Measurements from ENCODE around the gene ELF2.
"Not testable (repeated sequence)": the region's sequence is repeated elsewhere in the genome, so short reads cannot be mapped to it uniquely, and the experiment has no call there.

Gene ELF2

GRCh38 chr4:139028191-139028661 lies 148.8 kb downstream of the ELF2 start:
- TF ChIP-seq CTCF (IDR thresholded peaks at IDR 0.05; ENCODE audit: low read depth, low read length, missing control alignments), result no peak
- H3K4me3 ChIP-seq (ENCODE audit: low read depth, low read length), result no peak overlapping the region
- in situ Hi-C loops (cut with HindIII; ENCODE audit: low sequenced_read_pairs), result no loop called here
- DNase-seq (ENCODE audit: low read depth), result no peak

- DNase-seq (ENCODE audit: low read depth), result no peak
- TF ChIP-seq CTCF (IDR thresholded peaks at IDR 0.05; ENCODE audit: low read depth, low read length, missing control alignments), result no peak
- no peak overlapping the region for H3K4me3 ChIP-seq (ENCODE audit: low read depth, low read length)
- in situ Hi-C loops (cut with HindIII; ENCODE audit: low sequenced_read_pairs), result no loop called here
These were observed 149.2 kb downstream of the ELF2 start for GRCh38 chr4:139027776-139028175.

- in situ Hi-C loops (cut with HindIII; ENCODE audit: low sequenced_read_pairs), result no loop called here
- no peak for TF ChIP-seq CTCF (IDR thresholded peaks at IDR 0.05; ENCODE audit: low read depth, low read length, missing control alignments)
- DNase-seq (ENCODE audit: low read depth), result no peak
- no peak overlapping the region for H3K4me3 ChIP-seq (ENCODE audit: low read depth, low read length)
These were observed 151.2 kb downstream of the ELF2 start for GRCh38 chr4:139025841-139026240.

- H3K4me3 ChIP-seq (ENCODE audit: low read depth, low read length), result no peak overlapping the region
- in situ Hi-C loops (cut with HindIII; ENCODE audit: low sequenced_read_pairs), result no loop called here
- no peak for TF ChIP-seq CTCF (IDR thresholded peaks at IDR 0.05; ENCODE audit: low read depth, low read length, missing control alignments)
- no peak for DNase-seq (ENCODE audit: low read depth)
These were observed 152.3 kb downstream of the ELF2 start for GRCh38 chr4:139024686-139025085.

- no peak overlapping the region for H3K4me3 ChIP-seq (ENCODE audit: low read depth, low read length)
- in situ Hi-C loops (cut with HindIII; ENCODE audit: low sequenced_read_pairs), result no loop called here
- no peak for TF ChIP-seq CTCF (IDR thresholded peaks at IDR 0.05; ENCODE audit: low read depth, low read length, missing control alignments)
- no peak for DNase-seq (ENCODE audit: low read depth)
These were observed 154.2 kb downstream of the ELF2 start for GRCh38 chr4:139022835-139023234.

- H3K4me3 ChIP-seq (ENCODE audit: low read depth, low read length); in situ Hi-C loops (cut with HindIII; ENCODE audit: low sequenced_read_pairs); DNase-seq (ENCODE audit: low read depth): not testable (repeated sequence)
These were observed 155.9 kb downstream of the ELF2 start for GRCh38 chr4:139021071-139021470.

- no peak for TF ChIP-seq CTCF (IDR thresholded peaks at IDR 0.05; ENCODE audit: low read depth, low read length, missing control alignments)
- H3K4me3 ChIP-seq (ENCODE audit: low read depth, low read length), result no peak overlapping the region
- no peak for DNase-seq (ENCODE audit: low read depth)
- in situ Hi-C loops (cut with HindIII; ENCODE audit: low sequenced_read_pairs), result no loop called here
These were observed 156.6 kb downstream of the ELF2 start for GRCh38 chr4:139020384-139020783.
